MV-4-11 (cell line): ENCODE measurements around the gene SLC25A52.
"Not testable (repeated sequence)": the region's sequence is repeated elsewhere in the genome, so short reads cannot be mapped to it uniquely, and the experiment has no call there.

Experiments
- DNase-seq: peaks from one replicate; lab custom pipeline; 2025; lab: John Stamatoyannopoulos, UW

SLC25A52 gene

DNA sequence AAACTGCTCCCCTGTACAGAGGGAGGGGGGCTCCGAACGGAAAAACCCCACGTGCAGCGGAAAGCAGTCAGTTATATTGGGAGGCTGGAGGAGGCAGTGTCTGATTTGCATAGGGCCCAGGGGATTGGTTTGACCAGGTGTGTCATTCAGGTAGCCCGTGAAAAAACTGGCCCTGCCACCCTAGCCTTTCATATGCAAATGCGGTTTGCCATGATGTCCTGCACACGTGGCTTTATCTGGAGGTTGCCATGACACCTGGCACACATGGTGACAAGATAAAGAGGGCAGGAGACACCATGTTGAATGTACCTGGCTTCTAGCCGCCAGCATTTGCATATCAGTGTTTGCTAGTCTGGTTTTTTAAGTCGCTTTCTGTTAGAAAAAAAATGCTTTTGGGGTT is 20.5 kb downstream of the SLC25A52 start:
- DNase-seq: no peak

DNA sequence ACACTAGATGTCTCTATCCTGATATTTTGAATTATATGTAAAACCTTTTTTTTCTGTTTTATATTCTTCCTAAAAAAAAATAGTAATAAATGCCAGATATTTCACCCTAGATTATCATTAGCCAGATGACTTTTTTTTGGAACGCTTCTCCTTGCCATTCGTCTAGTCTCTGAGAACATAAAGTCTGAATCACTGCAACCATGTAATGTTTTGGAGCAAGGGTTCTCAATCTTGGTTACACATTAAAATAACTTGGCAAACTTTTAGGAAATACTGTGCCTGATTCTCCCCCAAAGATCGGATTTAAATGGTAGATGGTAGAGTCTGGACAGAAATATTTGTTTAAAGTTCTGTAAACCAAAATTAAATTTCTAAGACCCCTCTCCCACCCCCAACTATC is 21.0 kb downstream of the SLC25A52 start:
- DNase-seq: no peak

DNA sequence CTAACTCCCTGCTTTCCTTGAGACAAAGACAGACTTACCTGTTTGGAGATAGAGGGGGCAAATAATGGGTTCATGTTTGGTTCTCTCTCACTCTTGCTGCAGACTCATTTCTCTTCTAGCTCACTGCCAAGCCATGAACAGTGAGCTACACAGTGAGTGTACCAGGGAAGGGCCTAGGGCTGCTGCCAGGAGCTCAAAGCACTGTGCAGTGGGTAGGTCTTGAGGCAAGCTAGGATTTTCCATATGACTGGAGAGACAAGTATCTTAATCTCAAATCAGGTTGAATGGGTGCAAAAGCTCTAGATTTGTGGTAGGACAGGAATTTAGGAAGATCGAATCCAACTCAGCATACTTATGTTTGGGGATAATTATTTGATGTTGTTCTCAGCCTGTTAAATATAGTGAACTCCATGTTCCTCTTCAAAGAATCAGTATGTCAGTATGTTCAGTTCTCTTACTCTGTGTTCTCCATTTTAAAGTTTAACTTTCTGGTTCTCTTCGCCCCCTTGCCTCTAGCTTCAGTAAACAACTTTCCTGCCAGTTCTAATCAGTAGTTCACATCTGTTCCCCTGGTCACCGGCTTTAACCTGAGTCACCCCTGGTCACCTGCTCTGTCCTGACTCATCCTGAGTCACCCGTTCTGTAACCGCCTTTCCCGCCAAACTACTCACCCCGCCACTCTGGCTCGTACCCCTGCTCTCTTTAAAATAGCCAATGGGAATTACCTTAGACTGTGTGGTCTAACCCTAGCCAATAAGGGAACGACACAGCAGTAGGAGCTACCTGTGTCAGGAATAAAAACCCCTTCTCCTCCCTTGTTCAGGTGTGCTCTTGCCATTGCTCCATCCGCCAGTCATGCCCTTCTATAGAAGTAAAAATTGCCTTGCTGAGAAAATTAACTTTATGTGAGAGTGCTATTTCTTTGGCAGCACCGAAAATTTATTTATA is 21.9 kb downstream of the SLC25A52 start:
- DNase-seq: no peak

DNA sequence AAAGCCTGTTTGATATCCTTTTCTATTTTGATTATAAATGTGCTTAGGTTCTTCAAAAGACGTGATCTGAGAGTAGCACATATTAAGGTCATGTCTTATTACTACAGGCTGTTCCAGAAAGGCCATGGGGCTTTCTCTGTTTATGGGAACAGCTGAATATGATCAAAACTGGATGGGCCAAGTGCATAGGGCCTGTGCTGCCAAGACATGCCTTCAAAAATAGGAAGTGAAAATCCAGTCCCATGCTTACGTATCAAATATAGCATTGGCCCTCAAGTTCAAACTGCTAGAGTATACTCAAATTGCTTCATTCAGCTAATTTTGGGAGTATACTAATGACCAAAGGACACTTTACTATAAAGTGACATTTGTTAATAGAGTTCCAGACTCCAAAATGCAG is 24.1 kb downstream of the SLC25A52 start:
- DNase-seq: peak; percentile 94

DNA sequence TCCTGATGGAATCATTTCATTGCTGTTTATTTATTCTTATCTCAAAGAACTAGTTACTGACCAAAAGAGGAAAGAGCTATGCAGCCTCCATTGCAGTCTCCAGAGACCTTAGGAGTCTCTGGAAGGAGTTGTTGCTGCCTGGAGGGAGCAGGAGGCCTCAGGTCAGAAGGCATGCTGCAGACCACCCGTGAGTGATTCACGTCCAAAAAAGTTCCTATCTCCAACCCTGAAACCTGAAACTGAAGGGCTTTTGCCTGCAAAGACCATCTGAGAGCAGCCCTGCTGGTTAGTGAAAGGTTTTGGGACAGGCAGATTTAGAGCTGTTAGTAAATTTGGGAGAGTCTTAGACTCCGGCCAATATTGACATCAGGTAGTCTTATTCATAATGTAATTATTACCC is 29.1 kb downstream of the SLC25A52 start:
- DNase-seq: no peak

DNA sequence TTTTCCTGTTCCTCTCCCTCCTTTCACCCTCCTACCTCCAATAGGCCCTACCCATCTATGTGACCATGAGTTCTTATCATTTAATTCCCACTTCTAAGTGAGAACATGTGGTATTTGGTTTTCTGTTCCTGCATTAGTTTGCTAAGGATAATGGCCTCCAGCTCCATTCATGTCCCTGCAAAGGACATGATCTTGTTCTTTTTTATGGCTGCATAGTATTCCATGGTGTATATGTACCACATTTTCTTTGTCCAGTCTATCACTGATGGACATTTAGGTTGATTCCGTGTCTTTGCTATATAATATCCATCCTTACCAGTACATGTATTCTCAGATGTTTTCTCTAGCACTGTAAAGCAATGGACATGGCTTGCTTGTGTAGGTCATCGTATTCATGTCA is 31.5 kb downstream of the SLC25A52 start:
- DNase-seq: not testable (repeated sequence)

DNA sequence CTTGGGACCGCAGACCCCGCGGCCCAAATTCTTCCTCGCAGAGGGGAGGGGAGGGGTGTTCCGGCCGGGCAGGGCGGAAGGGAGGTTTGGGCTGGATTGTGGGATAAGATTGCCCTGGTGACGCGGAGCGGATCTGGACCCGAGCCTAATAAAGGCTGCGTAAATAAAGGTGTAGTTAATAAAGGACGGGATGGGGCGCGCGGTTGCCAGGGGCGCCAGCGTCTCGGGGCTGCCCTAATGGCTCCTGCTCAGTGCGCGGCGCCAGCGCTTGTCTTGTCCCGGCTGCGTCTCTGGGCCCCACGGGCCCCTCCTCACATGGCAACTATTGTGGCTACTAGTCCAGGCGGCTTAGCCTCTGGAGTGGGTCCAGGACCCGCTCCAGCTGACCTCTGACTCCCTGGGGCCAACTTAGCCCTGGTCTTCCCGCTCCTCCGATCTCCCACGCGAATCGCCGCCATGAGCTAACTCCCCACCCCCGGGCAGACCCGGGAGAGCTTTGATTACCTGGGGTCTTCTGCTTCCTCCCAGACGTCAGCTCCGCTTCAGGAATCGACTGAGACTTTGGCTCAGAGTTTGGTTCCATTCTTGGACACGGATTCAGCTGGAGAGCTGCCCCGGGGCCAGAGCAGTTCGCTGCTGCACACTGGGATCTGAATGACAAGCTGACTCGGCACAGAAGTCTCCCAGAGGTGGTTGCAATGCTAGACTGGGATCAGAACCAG is 36.5 kb downstream of the SLC25A52 start:
- DNase-seq: no peak

DNA sequence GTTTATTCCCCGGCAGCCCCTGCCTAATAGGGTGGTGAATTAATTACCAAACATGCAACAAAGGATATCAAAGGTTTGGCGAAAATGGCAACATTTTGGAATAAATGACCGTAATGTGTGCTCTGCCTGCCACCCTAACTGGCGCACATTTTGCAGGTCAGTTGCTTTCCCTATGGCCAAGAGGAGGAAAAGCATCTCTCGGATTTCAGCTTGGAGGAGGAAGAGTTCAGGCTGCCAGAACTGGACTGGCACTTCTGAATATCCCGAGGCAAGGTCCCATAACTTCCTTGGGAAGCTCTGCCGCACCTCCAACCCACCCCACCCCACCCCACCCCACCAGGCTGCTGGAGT is 37.1 kb downstream of the SLC25A52 start:
- no peak for DNase-seq

DNA sequence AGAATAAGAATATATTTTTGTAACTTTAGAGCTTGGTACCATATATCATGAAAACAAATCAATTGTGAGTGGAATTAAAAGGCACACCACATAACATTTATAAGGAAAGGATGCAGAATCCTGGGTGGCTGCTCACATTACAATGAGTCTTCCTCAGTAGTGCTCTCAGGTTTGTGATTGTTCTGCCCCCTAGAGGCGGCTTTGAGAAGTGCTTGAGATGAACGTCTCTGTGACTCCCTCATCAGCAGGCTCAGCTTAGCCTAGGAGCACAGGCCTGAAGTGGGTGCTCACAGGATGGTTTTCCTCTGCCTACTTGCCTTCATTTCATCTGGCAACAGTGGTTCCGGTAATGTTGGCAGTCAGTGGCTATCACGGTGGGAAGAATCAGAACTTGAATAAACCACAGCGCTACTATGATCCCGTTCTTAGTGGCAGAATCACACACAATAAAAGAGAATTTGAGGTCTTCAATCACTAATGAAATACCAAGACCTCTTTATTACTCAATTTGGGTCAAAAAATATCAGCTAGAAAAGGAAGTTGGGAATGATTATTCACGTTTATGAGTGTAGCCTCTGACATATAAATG is 38.2 kb downstream of the SLC25A52 start:
- DNase-seq: peak; percentile 66

DNA sequence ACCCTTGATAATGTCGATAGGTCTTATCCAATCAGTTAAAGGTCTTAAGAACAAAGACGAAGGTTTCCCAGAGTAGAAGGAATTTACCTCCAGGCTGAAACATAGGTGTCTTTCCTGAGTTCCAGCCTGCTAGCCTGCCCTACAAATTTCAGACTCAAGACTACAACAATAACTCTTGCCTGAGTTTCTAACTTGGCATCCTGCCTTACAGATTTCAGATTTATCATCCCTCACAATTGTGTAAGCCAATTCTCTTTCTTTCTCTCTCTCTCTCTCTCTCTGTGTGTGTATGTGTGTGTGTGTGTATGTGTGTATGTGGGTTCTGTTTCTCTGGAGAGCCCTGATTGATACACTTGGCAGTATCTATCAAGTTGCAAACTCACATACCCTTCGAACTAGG is 39.1 kb downstream of the SLC25A52 start:
- DNase-seq: no peak

DNA sequence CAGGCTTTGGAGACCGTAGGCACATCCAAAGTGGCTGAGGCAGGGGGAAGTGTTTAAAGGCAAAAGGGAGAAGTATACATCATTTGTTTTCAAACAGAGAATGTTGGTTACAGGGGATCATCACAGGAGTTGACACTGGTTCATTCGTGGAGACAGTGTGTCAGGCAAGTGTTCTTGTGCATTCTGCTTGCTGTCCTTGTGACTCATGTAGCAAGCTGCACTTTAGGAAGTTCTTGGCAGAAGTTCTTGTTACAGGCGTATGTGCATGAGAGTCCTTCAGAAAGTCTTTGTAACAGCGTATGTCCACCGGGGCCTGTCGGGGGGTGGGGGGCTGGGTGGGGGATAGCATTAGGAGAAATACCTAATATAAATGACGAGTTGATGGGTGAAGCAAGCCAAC is 39.8 kb downstream of the SLC25A52 start:
- peak; percentile 11 for DNase-seq

DNA sequence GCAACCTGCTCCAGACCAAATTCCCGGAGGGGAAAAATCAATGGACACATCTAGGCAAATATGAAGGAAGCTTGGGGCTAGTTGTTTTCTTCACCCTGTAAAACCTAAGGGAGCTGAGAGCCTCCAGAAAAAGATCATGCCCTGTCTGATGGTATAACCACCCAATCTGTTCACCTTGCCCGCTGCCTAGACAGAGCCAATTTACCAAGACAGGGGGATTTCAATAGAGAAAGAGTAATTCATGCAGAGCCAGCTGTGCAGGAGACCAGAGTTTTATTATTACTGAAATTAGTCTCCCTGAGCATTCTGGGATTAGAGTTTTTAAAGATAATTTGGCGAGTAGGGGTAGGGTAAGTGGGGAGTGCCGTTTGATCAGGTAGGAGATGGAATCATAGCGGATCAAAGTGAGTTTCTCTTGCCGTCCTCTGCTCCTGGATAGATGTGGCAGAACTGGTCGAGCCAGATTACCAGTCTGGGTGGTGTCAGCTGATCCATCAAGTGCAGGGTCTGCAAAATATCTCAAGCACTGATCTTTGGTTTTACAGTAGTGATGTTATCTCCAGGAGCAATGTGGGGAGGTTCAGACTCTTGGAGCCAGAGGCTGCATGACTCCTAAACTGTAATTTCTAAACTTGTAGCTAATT is 41.2 kb downstream of the SLC25A52 start:
- no peak for DNase-seq

DNA sequence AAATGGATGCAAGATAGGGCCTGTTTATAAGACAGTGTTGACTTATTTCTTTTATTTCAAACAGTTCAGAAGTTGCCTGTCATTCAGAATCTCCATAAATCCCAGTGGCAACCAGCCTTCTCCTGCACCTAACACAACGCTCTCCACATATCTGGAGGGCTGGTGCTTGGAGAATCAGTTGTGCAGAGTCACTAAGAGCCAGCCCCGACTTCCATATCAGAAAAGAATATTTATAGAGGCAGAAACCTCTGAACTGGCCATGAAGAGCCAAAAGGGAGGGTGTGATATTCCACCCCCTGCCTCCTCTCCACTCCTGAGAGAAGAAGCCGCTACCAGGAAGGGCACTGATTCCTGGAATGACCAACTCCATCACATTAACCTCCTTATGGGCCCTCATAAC is 42.3 kb downstream of the SLC25A52 start:
- no peak for DNase-seq

DNA sequence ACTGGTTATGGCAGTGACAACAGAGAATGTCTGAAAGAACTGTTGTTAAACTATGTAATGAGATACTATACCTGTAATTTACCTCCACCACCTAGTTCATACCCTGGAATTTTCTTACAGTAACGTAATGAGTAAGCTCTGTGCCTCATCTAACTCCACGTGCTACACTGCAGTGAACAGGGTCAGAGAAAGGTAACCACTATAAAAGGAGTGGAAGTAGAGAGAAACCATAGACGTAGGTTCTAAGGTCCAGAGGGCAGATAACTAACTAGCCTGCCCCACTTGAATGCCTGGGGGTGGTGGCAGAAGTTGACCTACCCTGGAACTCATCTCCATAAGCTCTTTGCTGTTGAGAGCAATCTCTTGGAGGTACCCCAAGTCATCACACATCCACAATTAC is 44.3 kb downstream of the SLC25A52 start:
- DNase-seq: no peak

DNA sequence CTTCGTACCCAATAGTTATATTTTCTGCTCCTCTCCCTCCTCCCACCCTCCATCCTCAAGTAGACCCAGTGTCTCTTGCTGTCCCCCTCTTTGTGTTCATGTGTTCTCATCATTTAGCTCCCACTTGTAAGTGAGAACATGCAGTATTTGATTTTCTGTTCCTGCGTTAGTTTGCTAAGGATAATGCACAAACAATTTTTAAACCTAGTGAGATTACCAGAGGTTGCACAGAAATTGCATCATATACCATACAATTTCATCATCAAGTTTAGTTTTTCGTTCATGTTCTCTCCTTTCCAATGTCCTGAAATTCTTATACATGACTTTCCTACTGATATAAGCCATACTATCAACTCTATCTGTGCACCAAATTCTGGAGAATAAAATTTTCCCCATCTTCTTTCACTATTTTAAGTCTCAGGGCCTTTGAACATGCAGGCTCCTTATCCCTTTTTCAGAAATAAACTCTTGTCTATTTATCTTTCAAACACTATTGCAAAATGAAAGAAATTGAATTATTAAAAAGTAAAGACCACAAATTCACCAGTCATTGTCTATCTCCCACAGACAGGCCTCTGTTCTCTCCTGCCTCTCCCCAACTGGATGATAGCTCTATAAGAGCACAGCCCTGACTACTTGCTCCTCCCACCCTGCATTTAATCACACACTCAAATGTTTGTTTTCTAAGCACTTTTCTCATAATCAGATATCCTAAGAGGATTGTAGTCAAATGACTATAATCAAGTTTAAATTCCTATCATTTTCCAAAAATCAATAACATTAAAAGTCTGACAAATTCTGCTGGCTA is 49.1 kb downstream of the SLC25A52 start:
- DNase-seq: peak; percentile 16

DNA sequence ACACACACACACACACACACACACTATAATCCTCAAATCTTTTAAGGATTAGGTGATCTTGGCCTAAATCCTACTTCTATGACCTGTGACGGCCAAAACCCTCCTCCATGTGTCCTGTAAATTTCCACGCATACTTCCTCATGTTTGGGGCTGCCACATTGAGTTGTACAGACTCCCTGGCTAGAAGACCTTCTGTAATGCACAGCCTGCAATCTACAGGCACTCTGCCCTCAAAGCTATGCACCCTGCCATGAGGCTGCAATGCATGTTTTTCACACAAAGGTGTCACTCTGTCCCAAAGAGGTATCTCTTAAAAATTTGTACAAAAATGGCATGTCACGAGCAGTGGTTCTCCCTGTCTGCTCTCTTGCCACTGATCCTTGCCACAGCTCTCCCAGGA is 49.9 kb downstream of the SLC25A52 start:
- DNase-seq: peak; percentile 16
